Inflammatory macrophage treated with lipopolysaccharide for 4 hours (primary cell): ENCODE measurements around the gene CDK16.

Experiments used
- DNase-seq: peaks from one replicate; pipeline ENCODE4 v3.0.0-alpha.2; 2020

CDK16 gene

DNA sequence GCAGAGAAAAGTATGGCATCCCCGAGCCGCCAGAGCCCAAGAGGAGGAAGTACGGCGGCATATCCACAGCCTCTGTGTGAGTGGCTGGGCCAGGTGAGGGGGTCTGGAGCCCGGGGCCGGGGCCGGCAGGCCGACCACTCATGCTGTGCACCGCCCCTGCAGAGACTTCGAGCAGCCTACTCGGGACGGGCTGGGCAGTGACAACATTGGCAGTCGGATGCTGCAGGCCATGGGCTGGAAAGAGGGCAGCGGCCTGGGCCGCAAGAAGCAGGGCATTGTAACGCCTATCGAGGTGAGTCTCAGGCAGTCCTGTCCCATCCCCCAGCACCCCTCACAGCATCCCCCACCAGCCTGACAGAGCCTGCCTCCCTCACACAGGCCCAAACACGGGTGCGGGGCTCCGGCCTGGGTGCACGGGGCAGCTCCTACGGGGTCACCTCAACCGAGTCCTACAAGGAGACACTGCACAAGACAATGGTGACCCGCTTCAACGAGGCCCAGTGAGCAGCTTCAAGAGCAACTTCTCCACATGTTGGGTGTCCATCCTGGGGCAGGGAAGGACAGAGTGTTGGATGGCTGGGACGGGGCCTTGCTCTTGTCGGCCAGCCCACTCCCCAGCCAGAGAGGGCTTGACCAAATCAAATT, 32.3 kb upstream of the CDK16 start:
- no peak for DNase-seq

DNA sequence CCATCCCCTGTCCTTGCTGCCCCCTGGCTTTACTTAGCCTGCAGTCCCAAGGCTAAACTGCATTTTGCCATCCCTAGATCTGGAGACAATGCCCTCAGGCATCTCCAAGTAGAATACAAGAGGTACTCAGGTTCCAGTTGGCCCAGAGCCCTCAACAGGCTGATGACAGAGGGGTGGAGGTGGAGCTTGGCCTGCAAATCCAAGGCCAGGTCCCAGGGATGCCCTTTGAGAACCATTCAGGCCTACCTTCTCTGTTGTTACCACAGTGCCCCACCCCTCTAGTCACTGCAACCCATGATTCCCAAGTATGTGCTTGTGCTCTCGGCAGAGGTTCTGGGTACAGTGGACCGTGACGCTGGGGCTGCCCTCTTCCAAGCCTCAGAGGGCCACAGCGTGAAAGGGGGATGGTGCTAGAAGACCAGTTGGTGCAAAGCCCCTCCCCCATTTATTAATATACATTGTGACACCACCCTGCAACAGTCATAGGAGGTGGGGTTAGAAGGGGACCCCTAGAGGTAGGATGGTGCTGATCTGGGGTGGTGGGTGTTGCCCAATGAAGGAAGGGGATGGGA, 31.3 kb upstream of the CDK16 start:
- no peak for DNase-seq

- no peak for DNase-seq
Measured at GRCh38 chrX:47189906-47190305, 28.6 kb upstream of the CDK16 start.

DNA sequence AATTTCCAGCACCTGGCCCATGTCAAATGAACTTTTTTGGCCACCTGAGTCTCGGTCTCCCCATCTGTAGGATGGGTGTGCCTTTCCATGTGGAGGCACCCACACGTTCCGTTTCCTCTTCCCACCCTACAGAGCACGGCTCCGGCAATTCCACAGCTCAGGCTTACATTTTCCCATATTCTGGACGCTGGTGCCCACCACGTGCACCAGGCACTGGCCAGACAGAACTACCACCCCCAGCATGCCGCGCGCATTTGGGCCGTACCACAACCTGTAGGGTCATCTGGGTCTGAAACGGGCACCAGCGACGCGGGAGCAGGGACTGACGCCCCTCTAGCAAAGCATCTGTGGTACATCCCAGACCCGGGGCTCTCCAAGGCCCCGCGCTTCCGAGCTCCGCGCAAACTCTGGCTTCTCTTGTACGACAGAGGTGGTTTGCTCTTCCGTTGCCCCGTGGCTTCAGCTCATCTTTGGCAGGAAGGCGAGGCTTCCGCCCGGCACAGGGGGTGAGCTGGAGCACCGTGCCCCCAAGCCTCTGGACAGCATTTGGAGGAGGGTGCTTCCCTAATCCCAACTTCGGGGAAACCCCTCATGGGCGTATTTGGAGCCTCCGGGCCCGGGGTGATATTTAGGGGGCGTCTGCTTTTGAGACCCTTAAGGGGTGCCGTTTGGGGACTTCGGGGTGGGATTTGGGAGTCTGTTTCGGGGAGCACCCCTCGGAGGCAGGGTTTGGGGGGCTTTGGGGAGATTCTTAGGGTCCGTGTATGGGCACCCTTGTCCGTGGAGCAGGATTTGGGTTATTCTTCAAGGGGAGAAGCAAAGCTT, 27.8 kb upstream of the CDK16 start:
- peak; percentile 79 for DNase-seq

DNA sequence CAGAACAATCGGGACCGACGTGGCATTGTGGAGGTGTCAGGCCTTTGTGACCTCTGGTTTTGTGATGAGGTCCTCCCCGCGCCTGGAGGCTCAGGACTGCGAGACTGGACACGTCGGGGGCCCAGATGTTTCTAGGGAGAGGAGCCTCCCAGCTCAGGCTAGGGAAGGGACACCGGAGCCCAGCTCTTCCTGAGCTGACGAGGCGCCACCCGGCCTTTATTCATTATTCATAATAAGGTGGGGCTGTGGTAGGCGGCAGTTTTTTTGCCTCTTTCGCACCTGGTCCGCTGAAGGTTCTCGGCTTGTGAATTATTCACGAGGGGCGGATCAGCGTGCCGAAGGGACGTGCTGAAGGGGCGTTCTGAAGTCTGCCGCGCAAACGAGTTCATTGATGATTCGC, 27.1 kb upstream of the CDK16 start:
- DNase-seq, result no peak

DNA sequence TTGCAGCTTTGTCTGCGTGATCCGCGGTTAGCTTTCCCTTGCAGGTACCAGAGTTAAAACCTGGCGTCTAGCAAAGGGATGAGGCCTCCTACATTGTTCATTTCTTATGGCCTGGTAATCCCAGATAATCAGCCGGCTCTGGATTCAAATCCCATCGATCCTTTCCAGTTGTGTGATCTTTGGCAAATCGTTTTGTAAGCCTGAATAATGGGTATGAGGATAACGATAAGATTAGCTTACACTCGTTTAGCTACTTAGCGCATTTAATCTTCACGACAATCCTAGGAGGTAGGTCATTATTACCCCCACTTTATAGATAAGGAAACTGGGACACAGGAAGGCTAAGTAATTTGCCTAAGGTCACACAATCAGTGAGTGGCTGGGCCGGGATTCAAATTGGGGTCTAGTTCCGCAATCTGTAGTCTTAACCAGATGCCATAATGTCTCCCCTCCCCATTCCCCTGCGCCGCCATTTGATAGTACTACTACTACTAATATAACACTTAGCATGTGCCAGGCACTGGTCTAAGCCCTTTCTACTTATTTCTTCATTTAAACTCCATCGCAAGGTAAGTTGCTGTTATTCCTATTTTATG, 26.6 kb upstream of the CDK16 start:
- DNase-seq, result no peak

- peak; percentile 93 for DNase-seq
Measured at GRCh38 chrX:47193475-47194193, 24.8 kb upstream of the CDK16 start, which contains the start of gene UBA1. Gene UBA1, plus strand, starts transcription at chrX:47193829. Its CDS starts 4,974 bp downstream, at chrX:47198803.

GRCh38 chrX:47194194-47194787, 24.2 kb upstream of the CDK16 start:
- peak; percentile 4 for DNase-seq

DNA sequence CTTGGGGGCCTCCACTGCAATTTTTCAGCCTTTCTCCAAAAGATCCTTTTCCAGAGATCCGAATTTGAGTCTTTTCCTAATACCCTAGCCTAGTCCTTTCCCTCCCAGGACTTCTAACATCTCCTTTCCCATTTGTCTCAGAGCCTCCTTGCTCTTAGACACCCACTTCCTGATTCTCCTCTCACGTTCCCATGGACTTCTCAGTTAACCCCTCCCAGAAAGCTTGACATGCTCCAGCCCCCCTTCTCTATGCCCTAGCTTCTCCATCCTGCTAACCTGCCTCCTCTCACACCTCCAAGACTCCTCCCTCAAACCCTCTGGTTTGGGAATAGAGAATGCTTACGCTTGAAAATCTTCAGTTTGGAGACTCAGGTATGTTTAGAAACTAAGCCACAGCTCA, 22.4 kb upstream of the CDK16 start:
- no peak for DNase-seq

DNA sequence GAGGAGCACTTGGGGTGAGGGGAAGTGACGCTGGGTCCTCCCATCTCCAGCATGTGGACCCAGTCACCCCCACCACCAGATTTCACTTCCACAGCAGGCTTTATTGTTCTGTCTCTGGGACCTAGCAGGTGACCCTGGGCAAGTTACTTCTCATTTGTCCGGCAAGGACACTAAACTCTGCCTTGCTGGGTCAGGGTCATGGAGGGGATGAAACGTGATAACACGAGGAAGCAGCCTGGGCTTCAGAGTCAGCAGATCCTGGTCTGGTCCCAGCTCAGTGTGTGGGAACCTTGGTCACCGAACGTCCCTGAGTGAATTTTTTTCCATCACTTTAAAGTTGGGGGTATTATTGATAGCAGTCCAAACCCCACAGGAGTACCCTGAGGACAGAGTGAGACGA, 21.0 kb upstream of the CDK16 start:
- no peak for DNase-seq

DNA sequence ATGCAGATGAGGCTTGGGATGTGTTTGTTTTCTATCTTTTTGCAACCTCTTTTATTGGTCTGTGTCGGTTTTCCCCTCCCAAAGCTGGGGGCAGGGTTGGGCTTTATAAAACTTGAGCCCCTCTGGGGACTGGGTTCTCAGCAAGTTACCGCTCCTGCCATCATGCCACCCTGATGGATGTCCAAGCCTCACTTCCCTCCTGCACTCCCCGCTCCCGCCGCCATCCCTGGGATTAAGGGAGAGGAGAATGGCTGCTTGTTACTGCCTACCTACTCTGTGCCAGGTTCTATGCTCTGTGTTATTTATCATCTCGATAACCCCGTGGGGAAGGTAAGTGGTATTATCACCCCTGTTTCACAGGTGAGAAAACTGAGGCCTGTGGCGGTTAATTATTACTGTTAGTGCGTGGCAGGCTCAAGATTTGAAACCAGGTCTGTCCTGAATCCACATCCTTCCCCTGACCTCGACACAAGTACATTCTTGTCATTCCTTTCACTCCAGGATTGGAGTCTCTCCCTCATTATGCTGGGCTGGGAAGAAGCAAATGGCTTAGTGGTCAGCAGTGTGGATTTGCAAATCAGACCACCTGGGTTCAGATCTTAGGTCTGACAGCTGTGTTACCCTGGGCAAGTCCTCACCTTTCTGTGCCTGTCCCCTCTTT, 20.3 kb upstream of the CDK16 start:
- DNase-seq, result no peak

DNA sequence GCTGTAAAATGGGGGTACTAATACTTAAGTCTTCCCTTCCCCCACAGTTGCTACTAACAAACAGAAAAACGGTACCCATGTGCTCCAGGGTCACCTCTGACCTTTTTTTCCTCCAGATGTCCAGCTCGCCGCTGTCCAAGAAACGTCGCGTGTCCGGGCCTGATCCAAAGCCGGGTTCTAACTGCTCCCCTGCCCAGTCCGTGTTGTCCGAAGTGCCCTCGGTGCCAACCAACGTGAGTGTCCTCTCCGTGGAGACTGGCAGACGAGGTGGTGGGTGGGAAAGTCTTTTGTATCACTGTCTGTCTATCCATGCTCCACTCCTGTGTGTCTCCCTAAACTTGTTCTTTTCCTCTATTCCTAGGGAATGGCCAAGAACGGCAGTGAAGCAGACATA, 19.8 kb upstream of the CDK16 start:
- DNase-seq, result no peak

- DNase-seq, result no peak
Measured at GRCh38 chrX:47199286-47199685, 19.2 kb upstream of the CDK16 start.

DNA sequence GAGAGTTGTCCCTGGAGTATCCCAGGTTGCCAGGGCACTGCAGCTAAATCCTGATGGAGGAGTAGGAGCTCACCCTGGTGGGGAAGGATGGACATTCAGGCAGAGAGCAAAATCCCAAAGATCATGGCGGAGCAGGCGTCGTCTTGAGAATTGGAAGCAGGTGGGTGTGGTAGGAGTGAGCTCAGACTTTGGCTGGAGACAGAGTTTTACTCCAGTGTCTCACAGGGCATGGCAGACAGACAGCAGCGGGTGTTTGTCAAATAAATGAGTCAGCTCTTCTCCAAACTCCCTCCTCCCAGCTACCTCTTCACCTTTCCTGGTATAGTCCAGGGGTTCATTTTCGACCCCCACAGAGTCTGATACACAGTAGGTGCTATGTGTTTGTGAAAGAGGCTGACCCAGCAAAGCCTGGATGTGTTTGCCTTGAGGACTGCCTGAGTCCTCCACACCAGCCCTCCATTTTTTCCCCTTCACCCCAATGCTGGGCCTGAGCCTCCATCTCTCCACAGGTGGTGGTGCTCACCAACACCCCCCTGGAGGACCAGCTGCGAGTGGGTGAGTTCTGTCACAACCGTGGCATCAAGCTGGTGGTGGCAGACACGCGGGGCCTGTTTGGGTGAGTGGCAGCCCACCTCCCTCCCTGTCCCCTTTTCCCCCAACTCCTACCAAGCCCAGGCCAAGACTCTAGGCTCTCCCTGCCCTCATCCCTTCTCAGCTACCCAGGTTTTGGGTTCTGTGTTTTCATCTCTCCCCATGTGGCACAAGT, 17.9 kb upstream of the CDK16 start:
- no peak for DNase-seq

GRCh38 chrX:47201345-47201944, 17.0 kb upstream of the CDK16 start:
- no peak for DNase-seq

- no peak for DNase-seq
Measured at GRCh38 chrX:47202316-47202715, 16.2 kb upstream of the CDK16 start.

GRCh38 chrX:47202877-47203276, 15.6 kb upstream of the CDK16 start:
- DNase-seq, result no peak

GRCh38 chrX:47204970-47205369, 13.5 kb upstream of the CDK16 start:
- no peak for DNase-seq

DNA sequence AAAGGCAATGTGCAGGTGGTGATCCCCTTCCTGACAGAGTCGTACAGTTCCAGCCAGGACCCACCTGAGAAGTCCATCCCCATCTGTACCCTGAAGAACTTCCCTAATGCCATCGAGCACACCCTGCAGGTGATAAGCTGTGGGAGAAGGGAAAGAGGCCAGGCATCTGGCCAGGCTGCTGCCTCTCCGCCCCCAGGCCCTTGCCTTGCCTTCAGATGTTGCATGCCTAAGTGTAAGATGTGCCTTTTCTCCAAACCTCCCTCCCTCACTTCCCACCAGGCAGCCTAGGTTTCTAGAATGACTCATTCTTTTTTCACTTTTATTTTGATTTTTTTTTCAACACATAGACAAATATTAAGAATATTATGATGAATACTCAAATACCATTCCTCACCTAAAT, 12.2 kb upstream of the CDK16 start:
- DNase-seq, result no peak

GRCh38 chrX:47208108-47208507, 10.4 kb upstream of the CDK16 start:
- DNase-seq, result no peak
